ENCODE results near the gene OGFOD2. TPM values are rescaled to one million over a fixed set of nuclear protein-coding genes. Genes with fewer than 3 reads are reported as not detected.
A peak's percentile ranks its signal among the peaks of the same experiment; 100 is the strongest.

The OGFOD2 gene
- total and polyA plus RNA-seq, 7 donors, result 6.4 to 25.3 (median 8.5) TPM

DNA sequence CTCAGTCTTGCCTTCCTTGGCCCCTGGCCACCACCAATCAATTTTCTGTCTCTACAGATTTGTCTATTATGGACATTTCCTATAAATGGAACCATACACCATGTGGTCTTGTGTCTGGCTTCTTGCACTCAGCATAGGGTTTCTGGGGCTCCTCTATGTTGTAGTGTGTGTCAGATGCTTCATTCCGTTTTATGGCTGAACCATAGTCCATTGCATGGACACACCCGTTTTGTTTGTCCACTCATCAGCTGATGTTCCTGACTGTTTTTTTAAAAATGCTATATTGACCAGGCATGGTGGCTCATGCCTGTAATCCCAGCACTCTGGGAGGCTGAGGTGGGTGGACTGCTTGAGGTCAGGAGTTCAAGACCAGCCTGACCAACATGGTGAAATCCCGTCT, 26.4 kb downstream of the OGFOD2 start:
- H3K27me3 ChIP-seq (ENCODE audit: insufficient read depth in 3 of 3, low read length in 2 of 3), result no peaks in the 10 kb centered on the region
- TF ChIP-seq, protein P1, sequence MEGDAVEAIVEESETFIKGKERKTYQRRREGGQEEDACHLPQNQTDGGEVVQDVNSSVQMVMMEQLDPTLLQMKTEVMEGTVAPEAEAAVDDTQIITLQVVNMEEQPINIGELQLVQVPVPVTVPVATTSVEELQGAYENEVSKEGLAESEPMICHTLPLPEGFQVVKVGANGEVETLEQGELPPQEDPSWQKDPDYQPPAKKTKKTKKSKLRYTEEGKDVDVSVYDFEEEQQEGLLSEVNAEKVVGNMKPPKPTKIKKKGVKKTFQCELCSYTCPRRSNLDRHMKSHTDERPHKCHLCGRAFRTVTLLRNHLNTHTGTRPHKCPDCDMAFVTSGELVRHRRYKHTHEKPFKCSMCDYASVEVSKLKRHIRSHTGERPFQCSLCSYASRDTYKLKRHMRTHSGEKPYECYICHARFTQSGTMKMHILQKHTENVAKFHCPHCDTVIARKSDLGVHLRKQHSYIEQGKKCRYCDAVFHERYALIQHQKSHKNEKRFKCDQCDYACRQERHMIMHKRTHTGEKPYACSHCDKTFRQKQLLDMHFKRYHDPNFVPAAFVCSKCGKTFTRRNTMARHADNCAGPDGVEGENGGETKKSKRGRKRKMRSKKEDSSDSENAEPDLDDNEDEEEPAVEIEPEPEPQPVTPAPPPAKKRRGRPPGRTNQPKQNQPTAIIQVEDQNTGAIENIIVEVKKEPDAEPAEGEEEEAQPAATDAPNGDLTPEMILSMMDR (IDR thresholded peaks at IDR 0.05), result no peak
- no peak overlapping the region for H3K27ac ChIP-seq
- ATAC-seq (no peak), DNase-seq (no peak)
- H3K9me3 ChIP-seq, result no peaks in the 10 kb centered on the region
- H3K36me3 ChIP-seq (ENCODE audit: insufficient read depth in 1 of 2, low read depth in 1 of 2), result peaks cover 0 to 16% of the 10 kb centered on the region in 2 donors
- 94 to 96% (median 94%) methylated on average over 3 of the region's 3 CpGs for WGBS, 3 donors
- intact Hi-C loops (cut with DNase I), result no loop called here
- peaks cover 21% of the 10 kb centered on the region for H3K4me1 ChIP-seq
- no peak overlapping the region for H3K4me3 ChIP-seq

DNA sequence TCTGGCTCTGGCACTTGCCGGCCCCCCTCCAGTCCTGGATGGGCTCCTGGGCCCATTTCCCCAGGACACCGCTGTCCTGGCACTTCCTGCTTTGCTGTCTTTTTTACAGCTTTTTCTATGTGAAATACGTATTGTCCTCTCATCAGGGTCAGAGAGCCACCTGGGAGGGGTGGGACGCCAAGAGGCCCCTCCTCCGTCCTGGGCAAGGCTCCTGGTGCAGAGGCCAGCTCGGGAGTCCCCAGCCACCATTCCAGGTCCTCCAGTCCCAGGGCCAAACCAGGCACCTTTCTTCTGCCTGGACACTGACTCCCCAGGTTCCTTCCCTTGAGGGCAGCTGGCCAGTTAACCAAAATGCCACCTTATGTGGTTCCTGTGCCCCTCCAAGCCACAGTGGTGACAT, 28.2 kb downstream of the OGFOD2 start:
- Histone ChIP-seq H3K4me1 (peaks cover 10% of the 10 kb centered on the region), H3K9me3 (no peaks in the 10 kb centered on the region), H3K36me3 (ENCODE audit: insufficient read depth in 1 of 2, low read depth in 1 of 2) (peaks cover 0 to 23% of the 10 kb centered on the region in 2 donors), H3K27ac (no peak overlapping the region), H3K4me3 (no peak overlapping the region), H3K27me3 (ENCODE audit: insufficient read depth in 3 of 3, low read length in 2 of 3) (no peaks in the 10 kb centered on the region)
- ATAC-seq, result no peak
- intact Hi-C loops (cut with DNase I), result no loop called here
- peak; percentile 7 to 41 for DNase-seq
- TF ChIP-seq, protein P1 (IDR thresholded peaks at IDR 0.05), result no peak
- 82 to 90% (median 89%) methylated on average over 6 of the region's 6 CpGs for WGBS, 3 donors

GRCh38 chr12:123004287-123004686, 29.2 kb downstream of the OGFOD2 start:
- intact Hi-C loops (cut with DNase I), result no loop called here
- 88 to 92% (median 91%) methylated on average over 14 of the region's 14 CpGs for WGBS, 3 donors
- ATAC-seq, result no peak
- Histone ChIP-seq H3K4me3 (no peak overlapping the region), H3K36me3 (ENCODE audit: insufficient read depth in 1 of 2, low read depth in 1 of 2) (peaks cover 0 to 26% of the 10 kb centered on the region in 2 donors), H3K4me1 (no peaks in the 10 kb centered on the region), H3K9me3 (no peaks in the 10 kb centered on the region), H3K27ac (no peak overlapping the region), H3K27me3 (ENCODE audit: insufficient read depth in 3 of 3, low read length in 2 of 3) (no peaks in the 10 kb centered on the region)
- TF ChIP-seq, protein P1 (IDR thresholded peaks at IDR 0.05), result no peak
- DNase-seq, result peak in 1 of 2 donors; percentile 36

DNA sequence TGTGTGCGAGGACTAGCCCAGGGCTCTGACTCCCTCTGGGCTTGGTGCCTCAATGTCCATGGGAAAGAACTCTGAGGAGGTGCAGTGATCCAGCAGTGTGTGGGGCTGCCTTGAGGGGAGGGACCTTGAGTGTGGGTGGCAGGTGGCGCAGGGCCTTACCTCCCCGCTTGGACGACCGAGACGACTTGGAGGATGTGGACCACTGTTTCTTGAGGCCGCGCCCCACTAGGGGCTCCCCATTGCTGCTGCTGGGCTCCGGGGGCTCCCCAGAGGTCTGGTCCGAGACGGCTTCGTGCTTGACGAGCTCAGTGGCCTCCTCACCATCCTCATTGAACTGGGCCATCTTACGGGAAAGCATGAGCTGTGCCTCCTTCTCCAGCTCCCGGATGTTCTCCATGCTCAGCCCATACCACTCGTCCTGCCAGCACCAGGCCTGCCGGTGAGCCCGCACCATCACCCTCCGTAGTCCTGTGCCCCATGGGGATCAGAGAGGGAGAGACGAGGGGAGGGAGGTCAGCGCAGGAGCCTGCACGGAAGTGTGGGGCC, 30.1 kb downstream of the OGFOD2 start:
- TF ChIP-seq, protein P1 (IDR thresholded peaks at IDR 0.05), result no peak
- Histone ChIP-seq H3K27ac (no peak overlapping the region), H3K36me3 (ENCODE audit: insufficient read depth in 1 of 2, low read depth in 1 of 2) (peaks cover 0 to 33% of the 10 kb centered on the region in 2 donors), H3K9me3 (no peaks in the 10 kb centered on the region), H3K4me1 (no peaks in the 10 kb centered on the region), H3K4me3 (no peak overlapping the region), H3K27me3 (ENCODE audit: insufficient read depth in 3 of 3, low read length in 2 of 3) (no peaks in the 10 kb centered on the region)
- no peak for ATAC-seq
- intact Hi-C loops (cut with DNase I), result no loop called here
- WGBS, 3 donors, result 92 to 94% (median 94%) methylated on average over 22 of the region's 22 CpGs
- peak; percentile 8 to 35 for DNase-seq

DNA sequence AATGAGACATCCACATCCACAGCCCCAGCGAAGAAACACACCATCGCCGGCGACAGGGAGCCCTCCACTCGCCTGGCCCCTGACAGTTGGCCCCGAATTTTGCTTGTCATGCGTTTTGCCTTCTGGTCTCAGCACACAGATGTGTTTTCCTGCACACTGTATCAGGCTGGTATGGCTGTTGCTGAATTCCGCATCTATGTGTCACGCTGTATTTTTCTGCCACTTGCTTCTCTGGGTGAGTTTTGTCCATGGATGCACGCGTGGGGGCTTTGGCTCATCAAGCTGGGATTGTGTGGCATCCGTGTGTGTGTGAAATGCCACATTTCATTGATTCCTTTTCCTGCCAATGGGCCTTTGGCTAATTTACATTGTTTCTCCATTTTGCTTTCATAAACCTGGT, 31.9 kb downstream of the OGFOD2 start:
- no peaks in the 10 kb centered on the region for H3K4me1 ChIP-seq
- no peak overlapping the region for H3K27ac ChIP-seq
- intact Hi-C loops (cut with DNase I), result no loop called here
- no peaks in the 10 kb centered on the region for H3K27me3 ChIP-seq (ENCODE audit: insufficient read depth in 3 of 3, low read length in 2 of 3)
- TF ChIP-seq, protein P1 (IDR thresholded peaks at IDR 0.05), result no peak
- peaks cover 0 to 35% of the 10 kb centered on the region in 2 donors for H3K36me3 ChIP-seq (ENCODE audit: insufficient read depth in 1 of 2, low read depth in 1 of 2)
- H3K9me3 ChIP-seq, result no peaks in the 10 kb centered on the region
- DNase-seq (no peak), ATAC-seq (no peak)
- 78 to 81% (median 79%) methylated on average over 12 of the region's 12 CpGs for WGBS, 3 donors
- no peak overlapping the region for H3K4me3 ChIP-seq

All from psoas muscle (tissue), 8 donors.